Upper lobe of left lung (tissue), 6 donors: ENCODE data around the gene SIVA1. TPM values are rescaled to one million over a fixed set of nuclear protein-coding genes. Genes with fewer than 3 reads are reported as not detected.

Experiments
- ATAC-seq, 2 donors: fragments of 200-7000 bp; cut with Tn5 transposase; one replicate each; pipeline ENCODE4 v1.9.1; 2022; ENCODE audit warnings: mild to moderate bottlenecking in 2 of 2, moderate library complexity in 2 of 2; ENCODE audit not compliant: low FRiP score in 2 of 2
- DNase-seq, 2 donors: peaks; one replicate each; pipeline ENCODE4 v3.0.0-alpha.2; 2019 to 2020
- H3K27ac ChIP-seq, 4 donors: fragments of 200-600 bp; sonication (generic); one replicate each; pipeline ENCODE4 v1.5.1; 2016 to 2019
- H3K27me3 ChIP-seq, 4 donors: fragments of 200-600 bp; sonication (generic); one replicate each; pipeline ENCODE4 v1.5.1; 2017 to 2019
- H3K36me3 ChIP-seq, 4 donors: fragments of 200-600 bp; sonication (generic); one replicate each; pipeline ENCODE4 v1.5.1; 2016 to 2019
- H3K4me1 ChIP-seq, 4 donors: fragments of 200-600 bp; sonication (generic); one replicate each; pipeline ENCODE4 v1.5.1; 2018 to 2019
- H3K4me3 ChIP-seq, 4 donors: fragments of 200-600 bp; sonication (generic); one replicate each; pipeline ENCODE4 v1.5.1; 2017 to 2019; ENCODE audit warnings: mild to moderate bottlenecking in 2 of 4, moderate library complexity in 1 of 4
- H3K9me3 ChIP-seq, 4 donors: fragments of 200-600 bp; sonication (generic); one replicate each; pipeline ENCODE4 v1.5.1; 2018 to 2019
- EP300 ChIP-seq, 4 donors: sonication (generic); formaldehyde crosslinking; IDR thresholded peaks; one replicate each; pipeline ENCODE4 v1.5.1; 2017; ENCODE audit warnings: antibody characterized with exemption in 4 of 4, control low read depth in 2 of 4
- POLR2A ChIP-seq, 4 donors: fragments of 450-650 bp; IDR thresholded peaks; one replicate each; pipeline ENCODE4 v1.5.1; 2016 to 2017; ENCODE audit warnings: antibody characterized with exemption in 4 of 4, mild to moderate bottlenecking in 2 of 4
- POLR2AphosphoS5 ChIP-seq, 2 donors: sonication (generic); formaldehyde crosslinking; IDR thresholded peaks; one replicate each; pipeline ENCODE4 v1.5.1; 2017; ENCODE audit warnings: antibody characterized with exemption in 2 of 2
- WGBS, 2 donors: methylation state at CpG; one replicate each; pipeline ENCODE4 v1.1.5; 2017 to 2018; 5-methylcytosine and 5-hydroxymethylcytosine counted together
- total RNA-seq, 6 donors: library from RNA; depleted of rRNA in 4 of 6; stranded (reverse); fragments of >200 nt in 4 of 6; gene quantifications; one replicate each; pipeline versions ENCODE4 v1.1.0 to v1.2.1, GENCODE V29; 2016 to 2021
- TF ChIP-seq, protein P1 (sequence below), 6 experiments: fragments of 450-650 bp in 4 of 6; fragments of 200-600 bp in 2 of 6; sonication (generic) in 2 of 6; IDR thresholded peaks; one replicate each; pipeline ENCODE4 v1.5.1; 2016 to 2019; ENCODE audit warnings: antibody characterized with exemption in 6 of 6
- donor health status: DM: no; HTN: no; CAD: no; lungs with moderate emphysema.
- donor health status: DM: no; HTN: yes; CAD: no; lungs with severe emphysema.

Gene SIVA1
- total RNA-seq, 6 donors from 2014 or later: 72.3 to 241 (median 91.0) TPM

DNA sequence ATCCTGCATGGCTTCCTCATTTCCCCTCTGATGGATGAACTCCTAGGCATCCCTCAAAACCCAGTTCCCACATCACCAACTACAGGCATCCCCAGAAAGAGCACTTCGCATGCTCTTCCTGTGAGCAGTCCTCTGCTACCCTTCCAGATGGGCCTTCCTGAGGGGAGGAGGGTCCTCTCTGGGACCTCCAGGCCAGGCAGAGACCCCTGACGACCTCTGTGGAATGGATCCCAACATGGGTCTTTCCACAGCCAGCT is 40.7 kb downstream of the SIVA1 start:
- Histone ChIP-seq H3K36me3 (peaks cover 0 to 37% (median 30%) of the 10 kb centered on the region in 4 donors), H3K9me3 (no peaks in the 10 kb centered on the region), H3K4me1 (peaks cover 56 to 85% (median 75%) of the 10 kb centered on the region in 4 donors), H3K4me3 (peak overlapping the region in 3 of 4 donors; percentile 89 to 93 (median 89)), H3K27me3 (no peaks in the 10 kb centered on the region), H3K27ac (peak overlapping the region in 2 of 4 donors; percentile 82 to 89)
- ATAC-seq (no peak), DNase-seq (no peak)
- TF ChIP-seq EP300 (IDR thresholded peaks at IDR 0.05) (no peak), POLR2A (IDR thresholded peaks at IDR 0.05) (no peak), POLR2AphosphoS5 (IDR thresholded peaks at IDR 0.05) (no peak)
- TF ChIP-seq, protein P1, sequence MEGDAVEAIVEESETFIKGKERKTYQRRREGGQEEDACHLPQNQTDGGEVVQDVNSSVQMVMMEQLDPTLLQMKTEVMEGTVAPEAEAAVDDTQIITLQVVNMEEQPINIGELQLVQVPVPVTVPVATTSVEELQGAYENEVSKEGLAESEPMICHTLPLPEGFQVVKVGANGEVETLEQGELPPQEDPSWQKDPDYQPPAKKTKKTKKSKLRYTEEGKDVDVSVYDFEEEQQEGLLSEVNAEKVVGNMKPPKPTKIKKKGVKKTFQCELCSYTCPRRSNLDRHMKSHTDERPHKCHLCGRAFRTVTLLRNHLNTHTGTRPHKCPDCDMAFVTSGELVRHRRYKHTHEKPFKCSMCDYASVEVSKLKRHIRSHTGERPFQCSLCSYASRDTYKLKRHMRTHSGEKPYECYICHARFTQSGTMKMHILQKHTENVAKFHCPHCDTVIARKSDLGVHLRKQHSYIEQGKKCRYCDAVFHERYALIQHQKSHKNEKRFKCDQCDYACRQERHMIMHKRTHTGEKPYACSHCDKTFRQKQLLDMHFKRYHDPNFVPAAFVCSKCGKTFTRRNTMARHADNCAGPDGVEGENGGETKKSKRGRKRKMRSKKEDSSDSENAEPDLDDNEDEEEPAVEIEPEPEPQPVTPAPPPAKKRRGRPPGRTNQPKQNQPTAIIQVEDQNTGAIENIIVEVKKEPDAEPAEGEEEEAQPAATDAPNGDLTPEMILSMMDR (IDR thresholded peaks at IDR 0.05): no peak
- 88 to 89% methylated on average over 1 to 2 of the region's 2 CpGs for WGBS, 2 donors

DNA sequence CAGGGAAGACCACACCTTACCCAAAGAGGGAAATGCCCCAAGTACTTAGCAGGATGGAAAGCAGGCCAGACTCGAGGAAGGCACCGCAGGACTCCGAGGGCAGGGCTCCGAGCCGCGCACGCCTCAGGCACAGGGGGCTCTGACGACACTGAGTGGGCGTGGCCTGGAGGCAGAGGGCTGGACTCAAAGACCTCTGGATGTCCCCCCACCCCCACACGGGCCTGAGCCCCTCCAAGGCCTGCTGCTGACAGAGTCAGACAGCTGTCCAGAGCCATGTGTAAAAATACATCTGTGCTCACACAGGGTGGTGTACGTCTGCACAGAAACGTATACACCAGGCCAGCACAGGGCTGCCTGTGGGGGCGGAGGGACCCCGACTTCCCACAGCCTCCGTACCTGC is 41.2 kb downstream of the SIVA1 start:
- WGBS, 2 donors: 5 to 11% methylated on average over 7 to 15 of the region's 15 CpGs
- ATAC-seq: peak in 1 of 2 donors; percentile 54
- TF ChIP-seq EP300 (IDR thresholded peaks at IDR 0.05) (no peak), POLR2A (IDR thresholded peaks at IDR 0.05) (peak in 1 of 4 donors; percentile 7), POLR2AphosphoS5 (IDR thresholded peaks at IDR 0.05) (peak in 1 of 2 donors; percentile 13)
- TF ChIP-seq, protein P1 (IDR thresholded peaks at IDR 0.05): no peak
- Histone ChIP-seq H3K27me3 (no peaks in the 10 kb centered on the region), H3K4me1 (peaks cover 56 to 81% (median 70%) of the 10 kb centered on the region in 4 donors), H3K36me3 (peaks cover 0 to 33% (median 27%) of the 10 kb centered on the region in 4 donors), H3K27ac (peak overlapping the region in 3 of 4 donors; percentile 79 to 89 (median 82)), H3K9me3 (no peaks in the 10 kb centered on the region), H3K4me3 (peak overlapping the region; percentile 68 to 93 (median 89))
- peak; percentile 82 to 86 for DNase-seq

DNA sequence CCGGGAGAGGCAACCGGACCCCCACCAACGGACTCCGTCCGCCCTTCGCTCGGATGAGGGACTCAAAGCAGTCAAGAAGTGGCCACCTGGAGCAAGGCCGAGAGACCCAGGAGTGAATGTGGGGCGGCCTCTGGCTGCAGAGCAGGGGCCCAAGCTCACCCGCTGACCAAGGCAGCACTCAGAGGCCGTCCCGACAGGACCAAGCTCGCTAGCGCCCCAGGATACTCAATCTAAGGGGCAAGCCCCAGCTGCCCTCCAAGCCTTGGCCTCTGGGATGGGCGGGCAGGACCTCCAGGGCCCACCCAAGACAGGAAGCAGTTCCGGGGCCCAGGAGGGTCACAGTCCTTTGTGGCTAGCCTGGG is 41.7 kb downstream of the SIVA1 start:
- TF ChIP-seq POLR2A (IDR thresholded peaks at IDR 0.05) (no peak), POLR2AphosphoS5 (IDR thresholded peaks at IDR 0.05) (no peak), EP300 (IDR thresholded peaks at IDR 0.05) (no peak)
- TF ChIP-seq, protein P1 (IDR thresholded peaks at IDR 0.05): peak in 1 of 6 experiments; percentile 10
- 0 to 3% methylated on average over 2 to 13 of the region's 16 CpGs for WGBS, 2 donors
- peak overlapping the region; percentile 79 to 89 (median 82) for H3K27ac ChIP-seq
- ATAC-seq: peak in 1 of 2 donors; percentile 12
- peaks cover 59 to 80% (median 70%) of the 10 kb centered on the region in 4 donors for H3K4me1 ChIP-seq
- H3K27me3 ChIP-seq: no peaks in the 10 kb centered on the region
- peak overlapping the region; percentile 68 to 93 (median 89) for H3K4me3 ChIP-seq
- H3K9me3 ChIP-seq: no peaks in the 10 kb centered on the region
- peak; percentile 70 to 74 for DNase-seq
- H3K36me3 ChIP-seq: peaks cover 0 to 28% (median 26%) of the 10 kb centered on the region in 4 donors

DNA sequence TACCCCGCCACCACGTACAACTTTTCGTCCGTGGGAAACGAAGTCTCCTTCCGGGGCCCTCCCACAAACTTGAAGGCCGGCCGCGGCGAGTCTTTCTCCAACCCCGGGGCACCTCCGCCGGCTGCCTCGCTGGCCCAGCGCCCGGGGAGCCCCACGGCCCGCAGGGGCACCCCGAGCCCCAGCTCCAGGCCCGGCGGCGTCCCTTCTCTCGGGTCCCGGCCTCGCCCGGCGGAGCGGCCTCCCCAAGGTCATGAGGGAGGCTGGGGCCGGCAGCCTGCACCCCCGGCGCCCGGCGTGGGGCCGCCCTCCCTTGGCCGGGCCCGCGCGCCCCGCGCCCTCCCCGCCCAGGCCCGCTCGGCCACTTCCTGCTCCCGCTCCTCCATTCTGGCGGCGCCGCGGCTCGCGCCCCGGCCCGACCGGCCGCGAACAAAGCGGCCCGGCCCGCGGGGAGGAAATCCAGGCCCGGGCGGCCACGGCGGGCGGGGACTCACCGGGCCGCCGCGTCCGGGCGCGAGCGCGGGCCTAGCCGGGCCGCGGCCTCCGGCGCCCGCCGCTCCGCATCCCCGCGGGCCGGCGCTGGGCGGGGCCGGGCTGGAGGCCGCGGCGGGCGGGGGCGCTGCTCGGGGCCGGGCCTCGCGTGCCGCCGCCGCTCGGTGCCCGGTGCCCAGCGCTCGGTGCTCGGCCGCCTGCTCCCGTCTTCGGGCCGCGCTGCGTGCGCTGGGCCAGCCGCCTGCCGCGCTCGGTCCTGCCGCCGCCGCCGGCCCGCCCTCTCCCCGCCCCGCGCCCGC is 42.2 kb downstream of the SIVA1 start, which contains the start of gene AKT1:
TSS of gene AKT1 (minus strand) at position 756 of the 788 bp plus-strand sequence. CDS start 3,105 bp downstream, outside the sequence.
- DNase-seq: peak in 1 of 2 donors; percentile 92
- H3K4me3 ChIP-seq: peak within 1 kb of the TSS; percentile 68 to 93 (median 89)
- H3K36me3 ChIP-seq: peaks cover 0 to 23% (median 22%) of the 10 kb centered on the region in 4 donors
- no peaks in the 10 kb centered on the region for H3K27me3 ChIP-seq
- peak within 1 kb of the TSS; percentile 79 to 92 (median 90) for H3K27ac ChIP-seq
- no peak for TF ChIP-seq POLR2A (IDR thresholded peaks at IDR 0.05)
- TF ChIP-seq POLR2AphosphoS5 (IDR thresholded peaks at IDR 0.05): no peak
- TF ChIP-seq EP300 (IDR thresholded peaks at IDR 0.05): no peak
- TF ChIP-seq, protein P1 (IDR thresholded peaks at IDR 0.05): no peak
- WGBS, 2 donors: 0% methylated on average over 12 to 15 of the region's 124 CpGs
- peak in 1 of 2 donors; percentile 33 for ATAC-seq
- peaks cover 64 to 84% (median 73%) of the 10 kb centered on the region in 4 donors for H3K4me1 ChIP-seq
- no peaks in the 10 kb centered on the region for H3K9me3 ChIP-seq
